Activated CD4-positive, alpha-beta T cell treated with anti-CD3 and anti-CD28 coated beads, Interleukin-2, Interleukin-4, amounts not matched to agents 100 ng/mL and 50 ng/mL, durations not matched to agents 16 hours and 8 hours (primary cell): Measurements from ENCODE around the gene BHLHA15.

Source experiments
- DNase-seq: peaks from one replicate; pipeline ENCODE4 v3.0.0-alpha.2; 2020; ENCODE audit warnings: low spot score

Gene BHLHA15

DNA sequence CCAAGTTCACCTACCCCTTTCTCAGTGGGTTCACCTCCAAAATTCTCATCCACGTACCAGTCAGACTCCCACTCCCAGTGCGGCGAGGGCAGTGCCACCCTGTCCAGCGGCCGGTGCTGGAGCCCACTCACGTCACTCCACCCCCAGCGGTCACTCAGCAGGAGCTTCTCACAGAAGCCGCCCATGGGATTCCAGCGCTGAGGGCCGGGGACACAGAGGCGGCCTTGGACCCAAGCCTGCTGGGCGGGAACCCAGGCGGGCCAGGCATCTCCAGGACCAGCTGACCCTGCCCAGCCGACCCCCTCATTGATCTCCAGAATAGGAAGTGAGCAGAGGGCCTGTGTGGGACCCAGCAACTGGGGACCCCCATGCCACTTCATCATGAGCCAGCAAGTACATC is 33.6 kb downstream of the BHLHA15 start:
- no peak for DNase-seq

- DNase-seq = no peak
Observed at GRCh38 chr7:98248156-98248555, 36.9 kb downstream of the BHLHA15 start.

- no peak for DNase-seq
Observed at GRCh38 chr7:98249106-98249505, 37.9 kb downstream of the BHLHA15 start.

DNA sequence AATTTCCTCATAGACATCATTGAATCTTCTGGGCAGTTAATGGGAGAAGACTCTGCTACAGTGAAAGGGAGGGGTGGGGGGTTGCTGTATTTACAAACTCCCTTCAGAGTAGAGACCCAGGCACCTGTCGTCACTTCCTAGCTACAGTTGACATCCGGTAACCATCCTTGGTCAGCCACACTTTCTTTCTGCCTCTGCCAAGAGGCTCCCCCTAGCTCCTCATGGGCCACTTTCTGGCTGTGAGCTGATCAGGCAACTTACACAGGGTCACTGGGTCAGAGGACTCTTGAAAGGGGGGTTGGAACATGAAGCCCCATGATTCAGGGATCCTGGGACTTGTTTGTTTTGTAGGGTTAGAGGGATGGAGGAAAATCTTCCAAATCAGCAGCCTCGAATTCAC is 39.5 kb downstream of the BHLHA15 start:
- DNase-seq = peak; percentile 59

GRCh38 chr7:98251231-98251600 is 40.0 kb downstream of the BHLHA15 start:
- DNase-seq = peak; percentile 28

GRCh38 chr7:98251601-98252424 is 40.6 kb downstream of the BHLHA15 start, which contains the start of gene TECPR1:
TECPR1 (minus strand) TSS chr7:98252232; CDS start chr7:98246146, 6,086 bp downstream.
- peak; percentile 93 for DNase-seq

DNA sequence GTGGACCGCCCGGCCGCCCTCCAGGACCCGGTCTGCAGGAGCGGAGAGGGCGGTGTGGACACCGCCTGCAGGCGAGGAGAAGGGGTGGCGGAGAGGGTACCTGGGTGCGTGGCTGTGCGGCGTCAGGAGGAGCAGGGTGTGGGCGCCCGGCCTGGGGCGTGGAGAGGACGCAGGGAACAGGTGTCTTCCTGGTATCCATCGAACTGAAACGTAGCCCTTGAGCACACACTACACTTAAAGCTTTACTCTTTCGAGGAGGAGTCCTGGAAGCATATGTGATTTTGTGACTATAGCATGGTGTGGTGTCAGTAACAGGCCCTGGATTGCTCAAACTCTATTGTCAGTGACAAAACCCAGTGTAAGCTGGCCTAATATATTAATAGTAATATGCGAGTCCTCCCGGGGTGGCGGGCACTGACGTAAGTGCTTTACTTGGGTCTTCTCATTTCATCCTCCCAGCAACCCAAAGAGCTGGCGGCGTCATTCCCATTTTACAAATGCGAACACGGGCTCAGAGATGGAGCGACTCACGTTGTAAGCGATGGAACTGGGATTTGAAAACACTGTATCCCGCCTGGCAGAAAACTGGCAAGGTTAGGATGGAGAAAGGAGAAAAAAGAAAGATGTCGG is 41.3 kb downstream of the BHLHA15 start:
- no peak for DNase-seq

GRCh38 chr7:98254516-98254915 is 43.3 kb downstream of the BHLHA15 start:
- no peak for DNase-seq

DNA sequence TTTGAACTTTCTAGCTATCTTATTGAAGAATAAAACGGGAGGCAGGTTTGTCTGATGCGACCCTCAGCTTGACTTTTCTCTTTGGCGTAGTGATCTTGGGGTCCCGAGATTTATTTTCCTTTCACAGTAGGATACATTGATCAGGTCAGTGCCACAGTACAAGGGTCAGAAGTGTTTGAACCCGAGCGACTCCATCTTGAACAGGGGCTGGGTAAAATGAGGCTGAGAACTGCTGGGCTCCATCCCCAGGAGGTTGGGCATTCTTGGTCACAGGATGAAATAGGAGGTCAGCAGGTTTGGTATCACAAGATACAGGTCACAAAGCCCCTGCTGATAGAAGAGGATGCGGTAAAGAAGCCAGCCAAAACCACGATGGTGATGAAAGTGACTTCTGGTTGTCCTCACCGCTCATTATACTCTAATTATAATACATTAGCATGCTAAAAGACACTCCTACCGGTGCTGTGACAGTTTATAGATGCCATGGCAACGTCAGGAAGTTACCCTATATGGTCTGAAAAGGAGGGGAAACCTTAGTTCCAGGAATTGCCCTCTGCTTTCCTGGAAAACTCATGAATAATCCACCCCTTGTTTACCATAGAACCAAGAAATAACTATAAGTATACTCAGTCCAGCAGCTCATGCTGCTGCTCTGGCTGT is 43.8 kb downstream of the BHLHA15 start:
- peak; percentile 55 for DNase-seq

DNA sequence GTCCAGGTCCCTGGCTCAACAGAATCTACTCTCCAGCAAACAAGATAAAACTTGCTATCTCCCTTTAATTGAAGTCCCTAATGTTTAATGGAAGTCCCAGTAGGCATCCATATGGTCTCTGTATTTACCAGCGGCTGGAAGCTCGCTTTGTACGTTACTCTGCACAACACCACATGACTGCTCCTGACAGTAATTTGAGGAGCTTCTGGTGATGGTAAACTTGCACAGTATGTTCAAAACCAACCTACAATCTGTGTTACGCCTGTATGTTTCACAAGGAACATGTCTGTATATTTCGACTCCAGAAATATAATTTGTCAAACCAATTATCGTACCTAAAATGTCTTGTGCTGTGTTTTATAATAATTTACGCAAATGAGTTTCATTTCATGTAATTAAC is 45.2 kb downstream of the BHLHA15 start:
- DNase-seq = no peak

DNA sequence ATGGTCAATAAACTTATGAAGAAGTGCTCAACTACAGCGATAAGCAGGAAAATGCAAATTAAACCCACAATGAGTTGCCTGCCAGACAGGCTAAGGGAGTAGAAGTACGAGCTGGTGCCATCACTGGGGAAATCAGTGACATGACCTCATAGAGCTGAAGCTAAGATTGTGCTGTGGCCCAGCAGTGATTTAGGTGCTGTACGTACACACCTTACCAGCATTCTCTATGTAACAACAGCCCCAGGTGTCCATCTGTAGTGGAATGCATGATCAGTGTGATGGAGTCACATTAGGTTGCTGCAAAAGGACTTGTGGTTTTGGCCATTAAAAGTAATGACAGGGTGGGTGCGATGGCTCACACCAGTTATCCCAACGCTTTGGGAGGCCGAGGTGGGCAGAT is 46.5 kb downstream of the BHLHA15 start:
- DNase-seq = no peak
